A549 (cell line): ENCODE results near the gene CNST.

ENCODE experiments used
- BCL3 ChIP-seq: fragments of >200 bp; sonication (Bioruptor Twin); formaldehyde crosslinking; IDR thresholded peaks from 3 replicates; pipeline ENCODE4 v1.6.1; 2016
- BHLHE40 ChIP-seq: IDR thresholded peaks from 2 replicates; pipeline ENCODE4 v1.6.1; 2012; ENCODE audit warnings: low read depth, low read length, inconsistent platforms
- CHD2 ChIP-seq: fragments of 150-350 bp; IDR thresholded peaks from 2 replicates; pipeline ENCODE4 v1.6.1; 2014; ENCODE audit warnings: low read length; ENCODE audit not compliant: partially characterized antibody
- CTCF ChIP-seq: fragments of >200 bp; sonication (Bioruptor Twin); formaldehyde crosslinking; IDR thresholded peaks from 3 replicates; pipeline ENCODE4 v1.5.1; 2016
- JUN ChIP-seq, 2 experiments: fragments of >200 bp; sonication (Bioruptor Twin); formaldehyde crosslinking; IDR thresholded peaks; 2 replicates in 1 of 2; 3 replicates in 1 of 2; pipeline ENCODE4 v1.6.1; 2016 to 2017
- JUNB ChIP-seq: fragments of >200 bp; sonication (Bioruptor Twin); formaldehyde crosslinking; IDR thresholded peaks from 2 replicates; pipeline ENCODE4 v1.6.1; 2016
- NPAS2 ChIP-seq: fragments of 250-450 bp; sonication (Bioruptor Pico); IDR thresholded peaks from 2 replicates; pipeline ENCODE4 v1.8.0; 2022; ENCODE audit warnings: mild to moderate bottlenecking, moderate library complexity, borderline replicate concordance
- POLR2A ChIP-seq: IDR thresholded peaks from 2 replicates; pipeline ENCODE4 v1.6.1; 2012; ENCODE audit warnings: mild to moderate bottlenecking, low read length
- RCOR1 ChIP-seq: fragments of 150-350 bp; IDR thresholded peaks from 2 replicates; pipeline ENCODE4 v1.6.1; 2014; ENCODE audit warnings: antibody characterized with exemption, low read length, low read depth
- REST ChIP-seq: fragments of 200-600 bp; sonication (generic); IDR thresholded peaks from 2 replicates; pipeline ENCODE4 v1.6.1; 2016; ENCODE audit warnings: antibody characterized with exemption, mild to moderate bottlenecking, moderate library complexity
- RFX5 ChIP-seq: fragments of 450-650 bp; IDR thresholded peaks from 2 replicates; pipeline ENCODE4 v1.7.1; 2014; ENCODE audit warnings: antibody characterized with exemption, mild to moderate bottlenecking, moderate library complexity

GRCh38 chr1:246591504-246591903, 25.2 kb downstream of the CNST start:
- TF ChIP-seq REST (no peak), CTCF (no peak), RFX5 (no peak), BHLHE40 (no peak), NPAS2 (CRISPR knock-in tag) (no peak), POLR2A (no peak), JUN (IDR thresholded peaks at IDR 0.05) (no peak), JUNB (no peak), RCOR1 (no peak), BCL3 (no peak), CHD2 (no peak)
